ENCODE results near the gene EBNA1BP2. TPM values are rescaled to one million over a fixed set of nuclear protein-coding genes. Genes with fewer than 3 reads are reported as not detected.
"Not testable (repeated sequence)": the region's sequence is repeated elsewhere in the genome, so short reads cannot be mapped to it uniquely, and the experiment has no call there.

The EBNA1BP2 gene
- total RNA-seq, 2 donors from 2014 or later: 20.8 to 24.9 TPM

DNA sequence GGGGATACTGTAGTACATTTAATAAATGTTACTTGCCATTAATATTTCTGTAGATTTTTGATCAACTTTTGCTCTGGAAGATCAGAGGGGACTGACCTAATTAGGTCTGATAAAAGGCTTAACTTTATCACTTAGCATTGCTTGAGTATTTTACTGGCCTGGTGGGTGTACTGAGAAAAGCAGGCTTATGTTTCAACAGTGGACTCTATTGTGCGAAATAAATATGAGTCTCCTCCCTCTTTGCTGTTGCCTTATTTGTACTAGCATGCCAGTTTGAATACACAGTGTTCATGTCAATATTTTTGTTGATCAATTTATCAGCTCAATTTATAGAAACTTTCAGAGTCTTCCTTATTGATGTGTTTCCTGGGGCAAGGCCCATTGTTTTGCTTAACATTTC is 49.1 kb downstream of the EBNA1BP2 start:
- Mint-ChIP-seq H3K4me1 (no peaks in the 10 kb centered on the region), H3K27me3 (peaks cover 19% of the 10 kb centered on the region), H3K36me3 (ENCODE audit: low read depth) (peaks cover 4% of the 10 kb centered on the region), H3K27ac (no peak overlapping the region), H3K4me3 (no peak overlapping the region)
- DNase-seq (no peak), ATAC-seq (no peak)
- H3K9me3 ChIP-seq (ENCODE audit: control insufficient read depth, low read length, poor library complexity, severe bottlenecking): no peaks in the 10 kb centered on the region

DNA sequence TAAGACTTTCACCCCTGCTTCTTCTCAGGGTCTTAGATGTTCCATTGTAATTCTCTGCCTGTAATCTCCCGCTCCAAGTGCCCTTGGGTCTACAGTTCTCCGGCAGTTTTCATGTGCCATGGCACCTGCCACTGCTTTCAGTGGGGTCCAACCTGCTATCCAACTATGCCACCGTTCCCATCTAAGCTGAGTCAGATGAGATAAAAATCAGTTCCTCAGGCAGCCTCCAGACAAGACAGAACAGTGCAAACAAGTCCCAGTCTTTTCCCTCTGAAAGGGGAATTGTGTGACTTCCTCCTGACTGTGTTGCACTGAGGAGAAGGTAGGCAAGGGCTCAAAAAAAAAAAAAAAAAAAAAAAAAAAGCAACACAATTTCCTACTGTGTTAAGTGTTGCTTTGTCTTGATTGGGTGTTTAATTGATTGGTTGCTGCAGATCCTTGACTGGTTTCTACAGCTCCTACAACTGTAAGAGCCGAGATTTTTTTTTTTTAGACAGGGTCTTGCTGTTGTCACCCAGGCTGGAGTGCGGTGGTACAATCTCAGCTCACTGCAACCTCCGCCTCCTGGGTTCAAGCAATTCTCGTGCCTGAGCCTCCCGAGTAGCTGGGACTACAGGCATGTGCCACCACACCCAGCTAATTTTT is 50.7 kb downstream of the EBNA1BP2 start:
- no peaks in the 10 kb centered on the region for H3K4me1 Mint-ChIP-seq
- H3K36me3 Mint-ChIP-seq (ENCODE audit: low read depth): no peaks in the 10 kb centered on the region
- no peak overlapping the region for H3K4me3 Mint-ChIP-seq
- no peaks in the 10 kb centered on the region for H3K9me3 ChIP-seq (ENCODE audit: control insufficient read depth, low read length, poor library complexity, severe bottlenecking)
- DNase-seq (no peak), ATAC-seq (no peak)
- H3K27me3 Mint-ChIP-seq: peaks cover 14% of the 10 kb centered on the region
- no peak overlapping the region for H3K27ac Mint-ChIP-seq

DNA sequence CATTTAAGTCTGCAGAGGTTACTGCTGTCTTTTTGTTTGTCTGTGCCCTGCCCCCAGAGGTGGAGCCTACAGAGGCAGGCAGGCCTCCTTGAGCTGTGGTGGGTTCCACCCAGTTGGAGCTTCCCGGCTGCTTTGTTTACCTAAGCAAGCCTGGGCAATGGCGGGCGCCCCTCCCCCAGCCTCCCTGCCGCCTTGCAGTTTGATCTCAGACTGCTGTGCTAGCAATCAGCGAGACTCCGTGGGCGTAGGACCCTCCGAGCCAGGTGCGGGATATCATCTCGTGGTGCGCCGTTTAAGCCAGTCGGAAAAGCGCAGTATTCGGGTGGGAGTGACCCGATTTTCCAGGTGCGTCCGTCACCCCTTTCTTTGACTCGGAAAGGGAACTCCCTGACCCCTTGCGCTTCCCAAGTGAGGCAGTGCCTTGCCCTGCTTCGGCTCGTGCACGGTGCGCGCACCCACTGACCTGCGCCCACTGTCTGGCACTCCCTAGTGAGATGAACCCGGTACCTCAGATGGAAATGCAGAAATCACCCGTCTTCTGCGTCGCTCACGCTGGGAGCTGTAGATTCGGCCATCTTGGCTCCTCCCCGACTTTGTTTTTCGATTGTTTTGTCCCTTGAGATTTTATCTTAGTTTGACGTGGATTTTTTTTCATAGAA is 52.0 kb downstream of the EBNA1BP2 start:
- ATAC-seq; H3K27ac Mint-ChIP-seq; H3K36me3 Mint-ChIP-seq (ENCODE audit: low read depth); H3K4me3 Mint-ChIP-seq; H3K4me1 Mint-ChIP-seq; DNase-seq; H3K9me3 ChIP-seq (ENCODE audit: control insufficient read depth, low read length, poor library complexity, severe bottlenecking): not testable (repeated sequence)
- peaks cover 14% of the 10 kb centered on the region for H3K27me3 Mint-ChIP-seq

Other genes starting within 250 kb of the EBNA1BP2 start
- 10 to 100 TPM; 63.7 to 79.0 TPM for gene SLC2A1, start 213.4 kb downstream of the EBNA1BP2 start, total RNA-seq
- gene CFAP57, start within 50 bp of the EBNA1BP2 start, total RNA-seq: not detected
- not detected for gene TMEM125, start 97.7 kb upstream of the EBNA1BP2 start, total RNA-seq
- not detected for gene C1orf210, start 113.3 kb upstream of the EBNA1BP2 start, total RNA-seq
- gene TIE1, start 128.7 kb upstream of the EBNA1BP2 start, total RNA-seq: not detected
- gene MPL, start 165.5 kb upstream of the EBNA1BP2 start, total RNA-seq: 10 to 100 TPM in 1 of 2 donors, under 1 TPM in 1; 0.94 to 16.6 TPM
- under 1 TPM; 0.65 to 0.97 TPM for gene CDC20, start 186.7 kb upstream of the EBNA1BP2 start, total RNA-seq
- 10 to 100 TPM; 32.3 to 36.9 TPM for gene ELOVL1, start 195.7 kb upstream of the EBNA1BP2 start, total RNA-seq
- gene MED8, start 217.5 kb upstream of the EBNA1BP2 start, total RNA-seq: 10 to 100 TPM; 13.7 to 16.4 TPM
- 10 to 100 TPM; 87.0 to 92.1 TPM for gene SZT2, start 217.6 kb upstream of the EBNA1BP2 start, total RNA-seq